PC-3 (cell line): ENCODE data around the gene CENPF.

Experiments
- EZH2 ChIP-seq: fragments of 300-600 bp; sonication (generic); IDR thresholded peaks from one replicate; pipeline ENCODE4 v1.6.1; 2017; ENCODE audit warnings: antibody characterized with exemption, mild to moderate bottlenecking, low read length; ENCODE audit not compliant: unreplicated experiment
- EZH2phosphoT487 ChIP-seq: fragments of 300-600 bp; sonication (generic); IDR thresholded peaks from 2 replicates; pipeline ENCODE4 v1.6.1; 2018; ENCODE audit warnings: mild to moderate bottlenecking, antibody characterized with exemption, low read length, borderline replicate concordance
- TF ChIP-seq, protein P1 (sequence below): fragments of 300-600 bp; sonication (generic); conservative IDR thresholded peaks from 2 replicates; pipeline ENCODE4 v1.5.1; 2017; ENCODE audit warnings: antibody characterized with exemption, low read depth, mild to moderate bottlenecking, low read length

DNA sequence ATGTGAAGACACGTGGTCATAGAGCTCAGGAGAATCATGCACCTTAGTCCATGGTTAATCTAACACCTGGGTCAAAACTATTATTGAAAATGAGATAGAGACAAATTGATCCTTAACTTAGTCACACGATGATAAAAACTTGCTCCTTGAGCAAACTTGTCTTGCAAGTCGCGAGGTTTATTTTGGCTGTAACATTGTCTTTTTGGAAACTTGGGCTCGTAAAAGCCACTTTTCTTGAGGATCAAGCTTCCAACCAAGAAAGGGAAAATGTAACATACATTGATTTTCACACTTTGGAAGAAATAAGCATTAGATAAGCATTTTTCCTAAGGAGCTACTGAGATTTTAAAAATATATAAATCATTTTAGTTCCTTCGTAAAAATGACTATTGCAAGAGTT is 19.9 kb upstream of the CENPF start:
- TF ChIP-seq EZH2 (no peak), EZH2phosphoT487 (no peak)
- TF ChIP-seq, protein P1, sequence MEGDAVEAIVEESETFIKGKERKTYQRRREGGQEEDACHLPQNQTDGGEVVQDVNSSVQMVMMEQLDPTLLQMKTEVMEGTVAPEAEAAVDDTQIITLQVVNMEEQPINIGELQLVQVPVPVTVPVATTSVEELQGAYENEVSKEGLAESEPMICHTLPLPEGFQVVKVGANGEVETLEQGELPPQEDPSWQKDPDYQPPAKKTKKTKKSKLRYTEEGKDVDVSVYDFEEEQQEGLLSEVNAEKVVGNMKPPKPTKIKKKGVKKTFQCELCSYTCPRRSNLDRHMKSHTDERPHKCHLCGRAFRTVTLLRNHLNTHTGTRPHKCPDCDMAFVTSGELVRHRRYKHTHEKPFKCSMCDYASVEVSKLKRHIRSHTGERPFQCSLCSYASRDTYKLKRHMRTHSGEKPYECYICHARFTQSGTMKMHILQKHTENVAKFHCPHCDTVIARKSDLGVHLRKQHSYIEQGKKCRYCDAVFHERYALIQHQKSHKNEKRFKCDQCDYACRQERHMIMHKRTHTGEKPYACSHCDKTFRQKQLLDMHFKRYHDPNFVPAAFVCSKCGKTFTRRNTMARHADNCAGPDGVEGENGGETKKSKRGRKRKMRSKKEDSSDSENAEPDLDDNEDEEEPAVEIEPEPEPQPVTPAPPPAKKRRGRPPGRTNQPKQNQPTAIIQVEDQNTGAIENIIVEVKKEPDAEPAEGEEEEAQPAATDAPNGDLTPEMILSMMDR: no peak
